HG03060 (cell line): ENCODE data around the gene LHX6.

Experiments used
- ATAC-seq: cut with Tn5 transposase; IDR thresholded peaks from one replicate; pipeline ENCODE4 v1.9.1; 2021; ENCODE audit warnings: low read depth, moderate number of reproducible peaks; ENCODE audit not compliant: unreplicated experiment

The LHX6 gene

DNA sequence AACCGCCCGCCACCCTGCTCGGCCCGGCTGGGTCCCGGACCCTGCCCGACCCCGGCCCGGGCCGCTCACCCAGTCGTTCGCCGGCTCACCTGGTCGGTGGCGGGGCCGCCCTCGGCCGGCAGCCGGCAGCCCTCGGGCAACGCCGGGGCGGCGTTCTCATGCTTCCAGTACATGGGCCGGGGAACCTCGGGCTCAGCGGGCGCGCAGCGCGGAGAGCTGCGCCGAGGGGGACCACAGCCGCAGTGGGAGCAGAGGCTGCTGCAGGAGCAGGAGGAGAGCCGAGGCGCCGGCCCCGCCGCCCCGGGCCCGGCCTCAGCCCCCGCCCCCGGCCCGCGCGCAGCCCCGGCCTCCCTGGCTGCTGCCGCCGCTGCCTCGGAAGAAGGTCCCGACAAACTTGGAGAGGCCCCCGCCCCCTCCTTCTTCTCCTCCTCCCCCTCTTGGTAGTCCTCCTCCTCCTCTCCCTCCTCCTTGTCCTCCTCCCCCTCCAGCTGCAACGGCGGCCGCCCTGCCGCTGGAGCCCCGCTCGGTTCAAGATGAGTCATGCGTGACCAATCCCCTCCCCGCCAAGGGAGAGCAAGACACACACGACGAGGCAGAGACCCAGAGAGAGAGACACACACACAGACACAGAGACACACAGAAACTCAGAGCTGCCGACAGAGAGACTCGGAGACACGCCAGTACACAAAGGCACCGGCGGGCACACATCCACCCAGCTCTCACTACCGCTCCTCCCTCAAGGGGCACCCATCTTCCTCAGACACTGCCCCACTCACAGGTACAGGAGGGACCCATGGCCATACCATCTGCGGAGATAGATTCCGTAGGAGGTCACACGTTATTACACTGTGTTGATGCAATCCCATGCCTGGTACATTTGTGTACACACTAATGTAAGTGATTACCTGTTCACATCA lies at the start of gene LHX6:
Gene LHX6, minus strand, starts transcription at position 390 of the 917 bp plus-strand sequence. Its CDS starts 217 bp downstream, at position 173.
- no peak for ATAC-seq

GRCh38 chr9:122277285-122277897 lies 48.6 kb upstream of the LHX6 start:
- no peak for ATAC-seq

- no peak for ATAC-seq
Observed at GRCh38 chr9:122276096-122276495, 47.3 kb upstream of the LHX6 start.

GRCh38 chr9:122274055-122274454 lies 45.3 kb upstream of the LHX6 start:
- ATAC-seq = no peak

GRCh38 chr9:122268041-122268814 lies 39.5 kb upstream of the LHX6 start:
- no peak for ATAC-seq

- peak; percentile 36 for ATAC-seq
Observed at GRCh38 chr9:122265149-122265915, 36.6 kb upstream of the LHX6 start.

GRCh38 chr9:122264360-122265148 lies 35.8 kb upstream of the LHX6 start, which contains the start of the genes MRRF and RBM18:
TSS of gene MRRF (plus strand) at chr9:122264882. CDS start at chr9:122270892, 6,010 bp downstream.
TSS of gene RBM18 (minus strand) at chr9:122264840. CDS start at chr9:122261492, 3,348 bp downstream.
- peak; percentile 52 for ATAC-seq

GRCh38 chr9:122263699-122264349 lies 35.1 kb upstream of the LHX6 start:
- no peak for ATAC-seq

DNA sequence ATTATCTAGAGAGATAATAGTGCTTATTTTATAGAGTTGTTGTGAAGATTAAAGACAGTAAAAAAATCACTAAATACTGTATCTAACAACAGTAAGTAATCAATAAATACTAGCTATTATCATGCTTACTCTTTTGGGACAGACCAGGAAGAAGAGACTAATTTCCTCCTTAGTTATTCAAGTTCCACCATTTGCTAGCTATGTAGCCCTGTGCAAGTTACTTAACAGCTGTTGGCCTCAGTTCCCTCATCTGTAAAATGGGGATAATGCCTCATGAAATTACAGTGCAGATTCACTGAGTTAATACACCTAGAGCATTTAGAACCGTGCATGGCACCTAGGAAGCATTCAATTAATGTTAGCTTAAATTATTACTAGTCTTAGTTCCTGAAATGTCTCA lies 33.3 kb upstream of the LHX6 start:
- no peak for ATAC-seq

DNA sequence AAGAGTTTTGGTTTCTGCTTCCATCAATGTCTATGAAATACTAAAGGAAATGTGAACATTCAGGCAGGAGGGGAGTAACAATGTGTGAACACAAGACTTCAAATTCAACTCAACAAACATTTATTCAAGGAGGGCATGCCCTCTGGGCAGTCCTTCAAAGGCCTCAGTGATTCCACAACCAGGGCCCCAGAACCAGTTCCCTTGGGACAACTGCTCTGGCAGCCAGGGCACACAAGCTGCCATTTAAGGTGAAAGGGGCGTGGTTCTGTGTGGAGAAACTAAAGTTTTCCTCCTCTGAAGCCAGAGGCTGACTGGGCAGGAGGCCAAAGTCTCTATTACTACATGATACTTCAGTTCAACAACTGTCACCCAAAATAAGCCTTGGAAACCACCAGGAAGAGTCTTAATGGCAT lies 32.7 kb upstream of the LHX6 start:
- ATAC-seq = no peak

- no peak for ATAC-seq
Observed at GRCh38 chr9:122258886-122259415, 30.2 kb upstream of the LHX6 start.

- no peak for ATAC-seq
Observed at GRCh38 chr9:122256206-122256605, 27.4 kb upstream of the LHX6 start.

- no peak for ATAC-seq
Observed at GRCh38 chr9:122254761-122255160, 26.0 kb upstream of the LHX6 start.

GRCh38 chr9:122252796-122253195 lies 24.0 kb upstream of the LHX6 start:
- no peak for ATAC-seq

DNA sequence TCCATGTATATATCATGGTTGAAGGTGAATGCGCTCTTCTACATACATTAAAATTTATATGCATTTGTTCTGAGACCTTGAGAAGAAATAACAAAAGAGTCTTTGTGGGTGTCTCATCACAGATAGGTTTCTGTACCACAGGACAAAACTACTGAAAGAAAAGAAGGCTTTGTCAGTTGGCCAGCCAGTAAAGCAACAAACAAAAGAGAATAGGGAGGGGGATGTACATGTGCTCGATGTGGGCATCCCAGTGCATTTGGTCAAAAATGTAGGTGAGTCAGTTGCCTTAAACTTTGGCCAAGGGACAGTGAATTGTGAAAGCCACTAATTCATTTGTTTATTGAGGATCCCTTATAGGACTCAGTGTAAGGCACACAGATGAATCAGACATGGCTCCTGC lies 22.6 kb upstream of the LHX6 start:
- no peak for ATAC-seq

DNA sequence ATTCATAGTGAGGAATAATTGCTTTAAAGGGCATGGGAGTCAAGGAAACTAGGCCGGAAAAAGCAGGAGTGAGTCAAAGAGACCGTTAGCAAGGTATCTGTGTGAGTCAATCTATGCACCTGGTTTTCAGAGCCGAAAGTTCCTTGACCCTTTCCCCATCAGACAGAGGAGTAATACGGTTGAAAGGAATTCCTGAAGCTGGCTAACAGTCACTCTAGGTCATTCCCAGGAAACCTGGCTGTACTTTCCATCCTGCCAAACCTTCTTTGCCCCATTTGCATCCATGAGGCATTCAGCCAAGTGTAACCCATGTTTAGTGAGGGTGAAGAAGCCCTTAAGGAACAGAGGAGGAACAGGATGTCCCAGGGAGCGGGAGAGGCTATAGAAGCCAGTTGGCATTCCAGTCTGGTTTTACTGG lies 19.7 kb upstream of the LHX6 start:
- ATAC-seq = no peak

GRCh38 chr9:122246666-122247065 lies 17.9 kb upstream of the LHX6 start:
- no peak for ATAC-seq

GRCh38 chr9:122244349-122244748 lies 15.6 kb upstream of the LHX6 start:
- ATAC-seq = no peak

DNA sequence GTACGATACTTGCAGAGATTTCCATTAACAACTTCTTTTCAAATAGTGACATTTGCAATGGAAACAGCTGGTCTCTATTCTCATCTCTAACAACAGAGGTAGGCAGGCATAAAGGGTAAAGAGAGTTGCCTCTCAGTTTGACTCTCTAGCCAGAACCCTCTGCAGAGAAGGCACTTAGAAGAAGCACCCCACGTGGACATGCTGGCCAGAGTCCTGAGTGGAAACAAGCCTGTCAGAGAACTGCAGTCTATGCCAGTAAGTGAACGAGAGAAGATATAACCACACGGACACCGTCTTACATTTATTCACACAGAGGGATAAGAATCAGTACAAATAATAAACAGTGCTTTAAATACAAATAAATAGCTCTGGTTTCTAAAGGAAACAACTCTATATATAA lies 11.0 kb upstream of the LHX6 start:
- no peak for ATAC-seq
